Smooth muscle cell (in vitro differentiated cells): ENCODE data around the gene CREB5. TPM values are rescaled to one million over a fixed set of nuclear protein-coding genes. Genes with fewer than 3 reads are reported as not detected.

Source experiments
- DNase-seq: peaks from one replicate; lab custom pipeline; 2025; ENCODE audit not compliant: unreplicated experiment; lab: John Stamatoyannopoulos, UW
- H2AFZ ChIP-seq: fragments of 200-600 bp; sonication (generic); 2 replicates; pipeline ENCODE4 v1.6.0; 2016; ENCODE audit warnings: antibody characterized with exemption, low read depth, mild to moderate bottlenecking
- H3F3A ChIP-seq: fragments of 200-600 bp; sonication (generic); 2 replicates; pipeline ENCODE4 v1.6.0; 2017; ENCODE audit warnings: antibody characterized with exemption, low read depth
- H3K27ac ChIP-seq: fragments of 200-600 bp; sonication (generic); 2 replicates; pipeline ENCODE4 v1.5.1; 2016; ENCODE audit warnings: low read depth, mild to moderate bottlenecking
- H3K27me3 ChIP-seq: fragments of 200-600 bp; sonication (generic); 2 replicates; pipeline ENCODE4 v1.6.1; 2016; ENCODE audit warnings: low read depth, mild to moderate bottlenecking
- H3K36me3 ChIP-seq: fragments of 200-600 bp; sonication (generic); 2 replicates; pipeline ENCODE4 v1.5.1; 2016; ENCODE audit warnings: low read depth
- H3K4me1 ChIP-seq: fragments of 200-600 bp; sonication (generic); 2 replicates; pipeline ENCODE4 v1.5.1; 2016; ENCODE audit warnings: low read depth
- H3K4me2 ChIP-seq: fragments of 200-600 bp; sonication (generic); 2 replicates; pipeline ENCODE4 v1.6.0; 2016; ENCODE audit warnings: mild to moderate bottlenecking
- H3K4me3 ChIP-seq: fragments of 200-600 bp; sonication (generic); 2 replicates; pipeline ENCODE4 v1.5.1; 2016; ENCODE audit warnings: mild to moderate bottlenecking
- H3K79me2 ChIP-seq: fragments of 200-600 bp; sonication (generic); 2 replicates; pipeline ENCODE4 v1.6.0; 2016; ENCODE audit warnings: low read depth, mild to moderate bottlenecking
- H3K9ac ChIP-seq: fragments of 200-600 bp; sonication (generic); 2 replicates; pipeline ENCODE4 v1.6.0; 2016; ENCODE audit warnings: low read depth
- H3K9me3 ChIP-seq: fragments of 200-600 bp; sonication (generic); replicated peaks from 2 replicates; pipeline ENCODE4 v1.5.1; 2016; ENCODE audit warnings: low read depth
- H4K20me1 ChIP-seq: fragments of 200-600 bp; sonication (generic); 2 replicates; pipeline ENCODE4 v1.6.0; 2016; ENCODE audit warnings: low read depth
- CTCF ChIP-seq: fragments of 200-600 bp; sonication (generic); IDR thresholded peaks from 2 replicates; pipeline ENCODE4 v1.5.1; 2017; ENCODE audit warnings: borderline replicate concordance, mild to moderate bottlenecking, antibody characterized with exemption; ENCODE audit not compliant: insufficient read depth, poor library complexity, severe bottlenecking
- WGBS: methylation state at CpG from one replicate; pipeline ENCODE4 v1.1.7; 2016; ENCODE audit warnings: low lambda C conversion rate; 5-methylcytosine and 5-hydroxymethylcytosine counted together
- polyA plus RNA-seq: library from polyadenylated mRNA; unstranded; fragments of >200 nt; fragmentation: Nextera tagmentation; extraction: Ambion mirVana; gene quantifications from 2 replicates; pipeline ENCODE4 v1.2.1, GENCODE V29; 2016
- total RNA-seq: library from RNA; depleted of rRNA; stranded (reverse); fragments of >200 nt; gene quantifications from 2 replicates; pipeline ENCODE4 v1.2.3, GENCODE V29; 2014

Gene CREB5
- total and polyA plus RNA-seq, 2 experiments from 2014 or later = 6.2 to 18.2 TPM

- DNase-seq = no peak
- 99% methylated on average over 7 of the region's 7 CpGs for WGBS
- no peak overlapping the region for H3K9ac ChIP-seq
- H3K4me2 ChIP-seq = no peak overlapping the region
- no peaks in the 10 kb centered on the region for H3K27me3 ChIP-seq
- H2AFZ ChIP-seq = no peak overlapping the region
- no peaks in the 10 kb centered on the region for H3K36me3 ChIP-seq
- H3K4me3 ChIP-seq = no peak overlapping the region
- H4K20me1 ChIP-seq = no peaks in the 10 kb centered on the region
- no peaks in the 10 kb centered on the region for H3K9me3 ChIP-seq
- H3K79me2 ChIP-seq = no peaks in the 10 kb centered on the region
- no peak overlapping the region for H3K27ac ChIP-seq
- TF ChIP-seq CTCF = no peak
- no peaks in the 10 kb centered on the region for H3F3A ChIP-seq
- H3K4me1 ChIP-seq = no peaks in the 10 kb centered on the region
Measured at GRCh38 chr7:28800150-28800549, 387.8 kb downstream of the CREB5 start.

GRCh38 chr7:28802450-28802849, 390.1 kb downstream of the CREB5 start:
- no peak overlapping the region for H3K4me3 ChIP-seq
- WGBS = 90% methylated on average over 5 of the region's 5 CpGs
- H3K4me1 ChIP-seq = no peaks in the 10 kb centered on the region
- H4K20me1 ChIP-seq = no peaks in the 10 kb centered on the region
- H2AFZ ChIP-seq = no peak overlapping the region
- no peak overlapping the region for H3K27ac ChIP-seq
- DNase-seq = no peak
- no peaks in the 10 kb centered on the region for H3K27me3 ChIP-seq
- no peak for TF ChIP-seq CTCF
- no peak overlapping the region for H3K4me2 ChIP-seq
- H3K36me3 ChIP-seq = no peaks in the 10 kb centered on the region
- no peaks in the 10 kb centered on the region for H3F3A ChIP-seq
- no peak overlapping the region for H3K9ac ChIP-seq
- no peaks in the 10 kb centered on the region for H3K9me3 ChIP-seq
- H3K79me2 ChIP-seq = no peaks in the 10 kb centered on the region

GRCh38 chr7:28804157-28804556, 391.8 kb downstream of the CREB5 start:
- Histone ChIP-seq H4K20me1 (no peaks in the 10 kb centered on the region), H3K79me2 (no peaks in the 10 kb centered on the region), H3K9ac (no peak overlapping the region), H3K4me1 (no peaks in the 10 kb centered on the region), H3K27ac (no peak overlapping the region), H3F3A (no peaks in the 10 kb centered on the region), H3K4me3 (no peak overlapping the region), H3K36me3 (no peaks in the 10 kb centered on the region), H3K27me3 (no peaks in the 10 kb centered on the region), H2AFZ (no peak overlapping the region), H3K9me3 (no peaks in the 10 kb centered on the region), H3K4me2 (no peak overlapping the region)
- DNase-seq = no peak
- TF ChIP-seq CTCF = no peak
- 97% methylated on average over 8 of the region's 8 CpGs for WGBS

- Histone ChIP-seq H3K36me3 (no peaks in the 10 kb centered on the region), H3K9me3 (no peaks in the 10 kb centered on the region), H3K79me2 (no peaks in the 10 kb centered on the region), H3K27ac (no peak overlapping the region), H3K4me1 (no peaks in the 10 kb centered on the region), H2AFZ (no peak overlapping the region), H3K4me3 (no peak overlapping the region), H3K27me3 (no peaks in the 10 kb centered on the region), H3F3A (no peaks in the 10 kb centered on the region), H4K20me1 (no peaks in the 10 kb centered on the region), H3K9ac (no peak overlapping the region), H3K4me2 (no peak overlapping the region)
- TF ChIP-seq CTCF = no peak
- WGBS = 78% methylated on average over 4 of the region's 4 CpGs
- DNase-seq = no peak
Measured at GRCh38 chr7:28804990-28805389, 392.7 kb downstream of the CREB5 start.
